RWPE2 (cell line): ENCODE measurements around the gene CAMSAP3.

Experiments used
- ATAC-seq: fragments of 200-7000 bp; cut with Tn5 transposase; 3 replicates; pipeline ENCODE4 v1.9.1; 2021; ENCODE audit warnings: low read depth
- DNase-seq: peaks from one replicate; pipeline ENCODE4 v3.0.0-alpha.2; 2020; ENCODE audit warnings: low spot score
- H3K27ac ChIP-seq: fragments of 450-650 bp; 2 replicates; pipeline ENCODE4 v1.5.1; 2017; ENCODE audit warnings: mild to moderate bottlenecking; ENCODE audit not compliant: poor library complexity, severe bottlenecking
- H3K27me3 ChIP-seq: fragments of 250-450 bp; sonication (Bioruptor Pico); 2 replicates; pipeline ENCODE4 v1.5.1; 2021; ENCODE audit warnings: mild to moderate bottlenecking, moderate library complexity; ENCODE audit not compliant: insufficient read depth, poor library complexity, severe bottlenecking
- H3K36me3 ChIP-seq: fragments of 250-450 bp; sonication (Bioruptor Pico); 2 replicates; pipeline ENCODE4 v1.5.1; 2020; ENCODE audit warnings: low read depth, mild to moderate bottlenecking, moderate library complexity
- H3K4me1 ChIP-seq: fragments of 250-450 bp; sonication (Bioruptor Pico); 2 replicates; pipeline ENCODE4 v1.5.1; 2021; ENCODE audit warnings: mild to moderate bottlenecking, moderate library complexity; ENCODE audit not compliant: insufficient read depth, poor library complexity, severe bottlenecking
- H3K4me3 ChIP-seq: fragments of 250-450 bp; sonication (Bioruptor Pico); 2 replicates; pipeline ENCODE4 v1.5.1; 2021; ENCODE audit warnings: mild to moderate bottlenecking, moderate library complexity; ENCODE audit not compliant: severe bottlenecking
- H3K9me3 ChIP-seq: fragments of 250-450 bp; sonication (Bioruptor Pico); 2 replicates; pipeline ENCODE4 v1.5.1; 2021; ENCODE audit warnings: mild to moderate bottlenecking, moderate library complexity; ENCODE audit not compliant: severe bottlenecking
- CTCF ChIP-seq: fragments of 450-650 bp; IDR thresholded peaks from one replicate; pipeline ENCODE4 v1.5.1; 2017; ENCODE audit warnings: mild to moderate bottlenecking, moderate library complexity; ENCODE audit not compliant: poor library complexity, severe bottlenecking

Gene CAMSAP3

GRCh38 chr19:7648265-7649014 is 52.8 kb downstream of the CAMSAP3 start:
- no peak for ATAC-seq
- TF ChIP-seq CTCF: no peak

GRCh38 chr19:7650148-7650547 is 54.5 kb downstream of the CAMSAP3 start:
- Histone ChIP-seq H3K27ac (no peak overlapping the region), H3K27me3 (no peaks in the 10 kb centered on the region), H3K4me1 (no peaks in the 10 kb centered on the region), H3K36me3 (no peaks in the 10 kb centered on the region), H3K9me3 (no peaks in the 10 kb centered on the region), H3K4me3 (no peak overlapping the region)
- no peak for TF ChIP-seq CTCF
- ATAC-seq: no peak
- DNase-seq: no peak

More at GRCh38 chr19:7648265-7649014, 52.8 kb downstream of the CAMSAP3 start:
- Histone ChIP-seq H3K36me3 (no peaks in the 10 kb centered on the region), H3K27ac (no peak overlapping the region), H3K4me3 (no peak overlapping the region), H3K4me1 (no peaks in the 10 kb centered on the region), H3K27me3 (no peaks in the 10 kb centered on the region), H3K9me3 (no peaks in the 10 kb centered on the region)
- no peak for DNase-seq

- peak; percentile 89 for TF ChIP-seq CTCF
- H3K4me1 ChIP-seq: no peaks in the 10 kb centered on the region
- no peaks in the 10 kb centered on the region for H3K27me3 ChIP-seq
- no peaks in the 10 kb centered on the region for H3K36me3 ChIP-seq
- no peak for DNase-seq
- H3K27ac ChIP-seq: no peak overlapping the region
- no peak overlapping the region for H3K4me3 ChIP-seq
- peak; percentile 53; the same call in 2 of the 3 replicates for ATAC-seq
- no peaks in the 10 kb centered on the region for H3K9me3 ChIP-seq
These were observed 56.5 kb downstream of the CAMSAP3 start for GRCh38 chr19:7652061-7652641.

GRCh38 chr19:7654401-7654800 is 58.7 kb downstream of the CAMSAP3 start:
- Histone ChIP-seq H3K27ac (no peak overlapping the region), H3K36me3 (no peaks in the 10 kb centered on the region), H3K9me3 (no peaks in the 10 kb centered on the region), H3K4me3 (no peak overlapping the region), H3K27me3 (no peaks in the 10 kb centered on the region), H3K4me1 (no peaks in the 10 kb centered on the region)
- ATAC-seq: no peak
- no peak for DNase-seq
- no peak for TF ChIP-seq CTCF

GRCh38 chr19:7655581-7655980 is 59.9 kb downstream of the CAMSAP3 start:
- DNase-seq (no peak), ATAC-seq (no peak)
- Histone ChIP-seq H3K4me3 (no peak overlapping the region), H3K9me3 (no peaks in the 10 kb centered on the region), H3K36me3 (no peaks in the 10 kb centered on the region), H3K27ac (no peak overlapping the region), H3K4me1 (no peaks in the 10 kb centered on the region), H3K27me3 (no peaks in the 10 kb centered on the region)
- no peak for TF ChIP-seq CTCF
